ENCODE results near the gene GATA2.
A peak's percentile ranks its signal among the peaks of the same experiment; 100 is the strongest.

Gene GATA2

GRCh38 chr3:128499724-128500275 lies 6.8 kb upstream of the GATA2 start:
- no peak for DNase-seq (ENCODE audit: low read depth in 1 of 2, low spot score in 1 of 2)
- TF ChIP-seq CTCF (IDR thresholded peaks at IDR 0.05; ENCODE audit: insufficient read depth, low read length), result no peak
- no peak for TF ChIP-seq SPI1 (IDR thresholded peaks at IDR 0.05; ENCODE audit: borderline replicate concordance, low read depth)
- TF ChIP-seq REST (IDR thresholded peaks at IDR 0.05; ENCODE audit: insufficient replicate concordance, low read depth), result no peak
- no peak for TF ChIP-seq POLR2AphosphoS5 (IDR thresholded peaks at IDR 0.05; ENCODE audit: low read depth)
- no peak for TF ChIP-seq GABPA (IDR thresholded peaks at IDR 0.05; ENCODE audit: low read depth)
- Histone ChIP-seq H3K4me3 (replicated peaks; ENCODE audit: insufficient read depth, low read length) (no peak overlapping the region), H3K27me3 (ENCODE audit: insufficient read depth, poor library complexity, severe bottlenecking) (no peaks in the 10 kb centered on the region), H3K27ac (replicated peaks) (no peak overlapping the region)

GRCh38 chr3:128498901-128499530 lies 6.0 kb upstream of the GATA2 start:
- Histone ChIP-seq H3K27me3 (ENCODE audit: insufficient read depth, poor library complexity, severe bottlenecking) (no peaks in the 10 kb centered on the region), H3K4me3 (replicated peaks; ENCODE audit: insufficient read depth, low read length) (no peak overlapping the region), H3K27ac (replicated peaks) (no peak overlapping the region)
- TF ChIP-seq REST (IDR thresholded peaks at IDR 0.05; ENCODE audit: insufficient replicate concordance, low read depth), result no peak
- TF ChIP-seq CTCF (IDR thresholded peaks at IDR 0.05; ENCODE audit: insufficient read depth, low read length), result no peak
- TF ChIP-seq GABPA (IDR thresholded peaks at IDR 0.05; ENCODE audit: low read depth), result no peak
- TF ChIP-seq POLR2AphosphoS5 (IDR thresholded peaks at IDR 0.05; ENCODE audit: low read depth), result no peak
- TF ChIP-seq SPI1 (IDR thresholded peaks at IDR 0.05; ENCODE audit: borderline replicate concordance, low read depth), result no peak
- no peak for DNase-seq (ENCODE audit: low read depth in 1 of 2, low spot score in 1 of 2)

- Histone ChIP-seq H3K27me3 (ENCODE audit: insufficient read depth, poor library complexity, severe bottlenecking) (no peaks in the 10 kb centered on the region), H3K4me3 (replicated peaks; ENCODE audit: insufficient read depth, low read length) (peak overlapping the region; percentile 56), H3K27ac (replicated peaks) (no peak overlapping the region)
- TF ChIP-seq GABPA (IDR thresholded peaks at IDR 0.05; ENCODE audit: low read depth), result no peak
- no peak for TF ChIP-seq REST (IDR thresholded peaks at IDR 0.05; ENCODE audit: insufficient replicate concordance, low read depth)
- TF ChIP-seq SPI1 (IDR thresholded peaks at IDR 0.05; ENCODE audit: borderline replicate concordance, low read depth), result no peak
- TF ChIP-seq POLR2AphosphoS5 (IDR thresholded peaks at IDR 0.05; ENCODE audit: low read depth), result no peak
- no peak for TF ChIP-seq CTCF (IDR thresholded peaks at IDR 0.05; ENCODE audit: insufficient read depth, low read length)
- no peak for DNase-seq (ENCODE audit: low read depth in 1 of 2, low spot score in 1 of 2)
Observed at GRCh38 chr3:128498127-128498626, 5.2 kb upstream of the GATA2 start.
